GM19438 (cell line): ENCODE results near the gene GNB1L.

Experiments used
- ATAC-seq: cut with Tn5 transposase; IDR thresholded peaks from one replicate; pipeline ENCODE4 v1.9.1; 2021; ENCODE audit warnings: low read depth; ENCODE audit not compliant: unreplicated experiment

GNB1L gene

DNA sequence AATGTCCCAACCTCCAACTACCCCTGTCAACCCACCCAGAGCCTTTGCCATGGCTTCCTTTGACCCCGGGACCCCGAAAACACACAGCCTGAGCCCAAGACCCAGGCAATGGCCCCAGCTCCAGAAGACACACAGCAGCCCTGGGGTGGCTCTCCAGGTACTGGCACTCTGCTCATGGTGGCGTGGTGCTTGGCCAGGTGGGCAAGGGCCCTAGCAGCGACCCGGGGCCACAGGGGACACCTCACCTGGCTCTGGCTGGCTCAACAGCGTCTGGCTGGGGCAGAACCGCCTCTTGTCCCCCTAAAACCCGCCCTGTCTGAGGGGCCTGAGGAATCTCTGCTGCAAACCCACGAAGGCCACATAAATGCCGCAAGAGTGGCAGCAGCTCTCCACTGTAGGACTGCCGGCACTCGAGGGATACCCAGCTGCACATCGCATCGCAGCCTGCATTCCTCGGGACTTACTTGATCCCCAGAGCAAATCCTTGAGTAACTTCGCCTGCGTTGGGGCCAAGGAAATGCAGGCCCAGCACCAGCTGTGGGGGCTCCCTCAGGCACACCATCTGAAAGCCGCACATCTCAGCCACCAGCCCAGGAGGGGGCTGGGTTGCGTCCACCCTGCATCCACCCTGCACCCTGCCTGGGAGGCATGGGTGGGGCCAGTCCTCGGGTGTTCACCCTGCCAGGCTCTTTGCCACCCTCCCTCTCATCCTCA lies 23.1 kb upstream of the GNB1L start:
- no peak for ATAC-seq

DNA sequence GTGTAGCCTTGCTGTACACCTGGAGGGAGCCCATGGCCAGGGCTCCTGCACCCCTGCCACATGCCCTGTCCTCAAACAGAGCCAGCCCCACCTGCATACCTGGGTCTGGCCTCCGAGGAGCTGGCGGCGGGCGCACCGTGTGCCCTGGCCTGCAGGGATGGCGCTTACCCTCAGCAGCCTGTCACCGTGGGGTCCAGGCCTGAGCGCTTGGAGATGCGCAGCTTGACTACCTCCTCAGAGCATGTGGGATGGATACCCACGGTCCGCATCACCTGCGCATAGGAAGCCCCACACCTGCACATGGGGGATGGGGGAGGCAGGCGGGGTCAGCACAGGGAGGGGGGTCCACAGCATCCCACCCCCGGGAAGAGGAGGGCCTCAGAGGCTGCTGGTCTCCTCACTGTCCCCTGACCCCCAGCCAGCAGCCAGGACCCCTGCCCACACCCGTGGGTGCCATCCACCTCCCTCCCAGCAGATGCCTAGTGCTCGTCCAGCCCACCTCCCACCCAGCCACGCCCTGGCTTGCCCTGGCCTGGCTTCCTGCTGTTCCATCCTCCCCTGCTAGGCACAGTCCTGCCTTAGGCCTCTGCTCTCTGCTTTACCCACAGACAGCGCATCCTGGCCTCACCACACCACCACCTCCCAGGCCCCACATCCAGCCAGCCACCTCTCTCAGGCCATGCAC lies 22.4 kb upstream of the GNB1L start:
- ATAC-seq, result no peak

DNA sequence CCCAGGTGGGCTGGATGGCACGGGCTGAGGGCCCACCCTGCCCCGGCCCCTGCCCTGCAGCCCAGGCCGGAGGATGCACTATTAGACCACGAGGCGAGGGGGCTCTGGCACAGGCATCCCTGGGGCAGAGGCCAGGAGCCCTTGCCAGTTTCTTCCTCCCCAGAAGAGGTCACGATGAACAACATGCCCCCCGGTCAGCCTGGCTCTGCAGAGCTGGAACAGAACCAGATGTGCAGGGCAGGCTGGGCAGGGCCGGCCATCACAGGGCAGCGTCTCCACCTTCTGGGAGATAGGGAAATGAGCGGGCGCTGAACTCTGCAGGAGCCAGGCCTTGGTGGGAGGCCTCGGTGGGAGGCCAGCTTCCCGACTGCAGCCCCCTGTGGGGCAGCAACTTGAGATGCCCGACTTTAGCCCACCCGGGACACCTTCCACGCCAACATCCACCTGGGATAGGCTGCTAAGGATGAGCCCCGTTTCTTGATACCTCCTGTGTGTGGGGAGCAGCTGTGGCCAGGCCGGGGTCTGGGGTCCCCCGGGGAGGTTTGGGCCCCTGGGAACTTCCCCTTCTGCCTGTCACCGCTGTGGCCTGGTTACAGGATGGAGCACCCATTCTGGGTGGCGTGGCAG lies 21.8 kb upstream of the GNB1L start:
- no peak for ATAC-seq

DNA sequence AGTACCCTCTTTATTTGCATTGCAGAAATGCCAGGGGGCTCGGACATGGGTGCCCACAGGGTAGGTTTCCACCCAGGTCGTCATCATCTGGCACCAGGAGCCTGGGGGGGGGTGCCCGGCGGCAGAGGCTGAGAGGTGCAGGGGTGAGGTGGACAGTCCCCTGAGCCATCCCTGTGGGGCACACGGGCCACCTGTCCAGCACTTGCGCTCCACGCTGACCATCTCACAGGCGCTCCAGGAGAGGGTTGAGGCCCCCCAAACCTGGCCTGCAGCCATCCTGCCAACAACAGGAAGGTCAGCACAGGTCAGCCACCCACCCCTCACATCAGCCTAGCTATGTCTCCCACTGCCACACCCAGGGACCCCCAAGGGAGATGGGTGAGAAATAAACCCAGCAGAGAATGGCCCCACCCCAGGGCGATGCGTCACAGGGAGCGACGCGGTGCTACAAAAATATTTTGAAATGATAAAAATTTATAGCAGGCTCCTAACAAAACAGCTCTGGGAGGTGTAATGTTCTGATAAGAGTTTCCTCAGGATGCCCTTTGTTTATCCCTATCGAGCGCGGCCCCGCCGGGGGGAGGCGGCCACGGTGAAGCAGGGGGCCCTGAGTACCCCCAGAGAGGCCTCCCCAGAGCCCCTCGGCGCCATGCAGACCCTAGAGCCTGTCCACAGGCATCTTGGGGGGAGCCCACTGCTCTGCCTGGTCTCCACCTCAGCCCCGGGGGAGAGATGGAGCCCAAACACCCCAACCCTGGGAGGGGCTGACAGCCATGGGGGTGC lies 21.0 kb upstream of the GNB1L start:
- no peak for ATAC-seq

DNA sequence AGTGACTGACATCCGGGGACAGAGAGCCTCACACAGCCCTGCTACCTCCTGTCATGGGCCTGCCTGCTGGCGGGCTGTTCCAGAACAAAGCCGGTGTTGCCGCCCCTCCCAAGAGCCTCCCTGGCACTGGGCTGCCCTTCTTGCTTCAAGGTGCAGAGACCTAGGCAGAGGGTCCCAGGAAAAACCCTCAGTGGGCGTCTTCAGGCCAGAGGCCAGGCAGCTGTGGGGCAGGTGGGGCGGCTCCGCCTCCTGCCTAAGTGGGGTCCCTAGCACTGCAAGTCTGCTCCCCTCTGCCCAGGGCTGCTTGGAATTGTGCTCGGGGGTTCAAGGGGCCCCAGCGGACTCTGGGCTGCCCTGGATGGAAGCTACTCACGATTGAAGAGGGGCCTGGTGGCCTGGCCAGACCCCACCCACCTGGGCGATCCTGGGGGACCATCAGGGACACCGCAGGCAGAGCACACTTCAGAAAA lies 20.4 kb upstream of the GNB1L start:
- no peak for ATAC-seq

DNA sequence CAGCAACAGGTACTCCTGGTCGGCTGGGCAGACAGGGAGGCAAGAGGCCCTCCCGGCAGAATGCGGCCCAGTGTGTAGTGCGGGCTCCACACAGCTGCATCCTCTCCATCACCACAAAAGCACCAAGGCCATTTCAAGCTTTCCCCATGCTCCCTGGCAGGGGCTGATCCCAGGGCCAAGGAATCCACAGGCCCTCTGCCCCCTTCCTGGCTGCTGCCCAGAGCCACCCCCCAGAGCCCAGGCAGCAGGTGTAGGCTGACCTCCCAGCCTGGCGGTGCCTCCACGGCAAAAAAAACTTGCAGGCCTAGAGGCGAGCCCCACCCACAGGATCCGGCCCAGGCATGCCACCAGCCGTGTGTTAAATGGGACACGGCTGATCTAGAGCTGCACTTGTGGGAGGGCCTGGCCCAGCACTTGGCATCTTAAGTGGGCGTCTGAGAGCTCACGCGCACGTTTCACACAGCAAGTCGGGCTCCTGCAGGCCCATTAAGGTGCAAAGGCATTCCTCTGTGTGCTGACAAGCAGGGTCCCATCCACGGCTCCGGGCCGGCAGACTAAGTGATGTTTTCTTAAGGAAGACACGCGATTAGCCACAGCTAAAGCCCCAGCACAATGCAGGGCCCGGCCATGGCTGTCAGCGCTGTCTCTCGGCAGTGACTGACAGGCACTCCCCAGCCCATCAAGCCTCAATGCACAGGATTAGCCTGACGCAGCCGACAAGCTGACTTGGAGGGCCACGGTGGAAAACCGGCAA lies 19.8 kb upstream of the GNB1L start:
- no peak for ATAC-seq

DNA sequence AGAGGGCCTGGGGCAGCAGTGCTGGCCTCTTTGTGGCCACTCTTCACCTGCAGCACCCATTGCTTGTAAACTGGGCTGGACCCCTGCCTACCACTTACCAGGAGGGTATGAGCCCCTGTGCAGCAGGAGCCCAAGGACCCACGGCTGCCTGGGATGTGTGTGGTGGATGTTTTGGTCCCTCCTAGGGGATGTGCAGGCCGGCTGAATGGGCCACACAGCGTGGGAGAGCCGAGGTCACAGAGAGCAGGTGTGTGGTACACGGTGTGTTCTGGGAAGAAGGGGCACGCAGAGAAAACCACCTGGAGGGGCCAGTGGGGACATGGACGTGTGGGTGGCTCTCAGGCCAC lies 19.3 kb upstream of the GNB1L start:
- ATAC-seq, result no peak

DNA sequence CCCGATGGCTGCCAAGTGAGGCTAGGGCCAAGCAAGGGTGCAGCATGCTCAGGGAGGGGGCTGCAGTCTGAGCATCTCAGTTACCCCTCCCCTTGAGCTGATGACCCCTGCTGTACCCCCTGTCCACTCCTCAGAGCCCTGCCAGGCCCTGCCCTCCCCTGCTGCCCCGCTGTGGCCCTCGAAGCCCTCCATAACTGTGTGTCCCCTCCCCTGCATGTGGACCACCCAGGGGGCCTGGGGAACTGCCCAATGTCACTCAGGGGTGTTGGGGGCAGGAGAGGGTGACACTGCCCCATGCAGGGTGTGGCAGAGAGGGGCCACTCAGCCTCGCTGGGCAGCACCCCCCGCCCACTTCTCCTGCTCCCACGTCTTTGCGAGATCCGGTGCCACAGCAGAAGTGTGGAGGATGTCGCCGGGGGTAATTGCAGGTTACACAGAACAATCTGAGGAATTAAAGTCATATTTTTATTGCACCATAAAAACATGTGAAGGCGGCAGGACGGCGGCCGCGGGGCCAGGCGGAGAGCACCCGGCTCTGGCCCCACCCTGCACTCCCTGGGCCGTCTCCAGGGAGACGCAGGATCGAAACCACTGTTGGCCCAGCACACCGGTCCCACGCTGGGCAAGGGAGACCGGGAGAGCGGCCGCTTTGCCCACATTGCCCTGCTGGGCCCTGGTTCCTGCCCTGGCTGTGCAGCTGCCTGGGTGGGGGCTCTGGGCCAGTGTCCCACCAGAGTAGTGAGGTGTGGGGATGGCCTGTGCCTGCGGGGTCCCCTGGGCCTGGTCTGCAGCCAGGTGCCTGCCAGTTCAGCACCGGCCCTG lies 18.7 kb upstream of the GNB1L start:
- no peak for ATAC-seq

DNA sequence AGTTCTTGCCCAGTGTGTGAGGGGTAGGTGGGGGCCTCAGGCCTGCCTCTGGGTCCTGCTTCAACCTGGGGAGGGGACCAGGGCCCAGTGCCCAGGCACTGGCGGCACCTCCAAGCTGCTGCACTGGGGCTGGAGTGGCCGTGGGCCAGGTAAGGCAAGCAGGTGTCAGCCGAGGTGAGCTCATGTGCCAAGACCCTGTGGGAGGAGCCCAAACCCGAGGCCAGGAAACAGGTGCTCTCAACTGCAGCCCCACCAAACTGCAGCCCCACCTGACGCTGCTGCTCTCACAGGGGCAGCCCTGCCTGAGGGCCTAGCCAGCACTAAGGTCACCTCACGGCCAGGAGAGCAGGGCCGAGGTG lies 18.1 kb upstream of the GNB1L start:
- ATAC-seq, result no peak

DNA sequence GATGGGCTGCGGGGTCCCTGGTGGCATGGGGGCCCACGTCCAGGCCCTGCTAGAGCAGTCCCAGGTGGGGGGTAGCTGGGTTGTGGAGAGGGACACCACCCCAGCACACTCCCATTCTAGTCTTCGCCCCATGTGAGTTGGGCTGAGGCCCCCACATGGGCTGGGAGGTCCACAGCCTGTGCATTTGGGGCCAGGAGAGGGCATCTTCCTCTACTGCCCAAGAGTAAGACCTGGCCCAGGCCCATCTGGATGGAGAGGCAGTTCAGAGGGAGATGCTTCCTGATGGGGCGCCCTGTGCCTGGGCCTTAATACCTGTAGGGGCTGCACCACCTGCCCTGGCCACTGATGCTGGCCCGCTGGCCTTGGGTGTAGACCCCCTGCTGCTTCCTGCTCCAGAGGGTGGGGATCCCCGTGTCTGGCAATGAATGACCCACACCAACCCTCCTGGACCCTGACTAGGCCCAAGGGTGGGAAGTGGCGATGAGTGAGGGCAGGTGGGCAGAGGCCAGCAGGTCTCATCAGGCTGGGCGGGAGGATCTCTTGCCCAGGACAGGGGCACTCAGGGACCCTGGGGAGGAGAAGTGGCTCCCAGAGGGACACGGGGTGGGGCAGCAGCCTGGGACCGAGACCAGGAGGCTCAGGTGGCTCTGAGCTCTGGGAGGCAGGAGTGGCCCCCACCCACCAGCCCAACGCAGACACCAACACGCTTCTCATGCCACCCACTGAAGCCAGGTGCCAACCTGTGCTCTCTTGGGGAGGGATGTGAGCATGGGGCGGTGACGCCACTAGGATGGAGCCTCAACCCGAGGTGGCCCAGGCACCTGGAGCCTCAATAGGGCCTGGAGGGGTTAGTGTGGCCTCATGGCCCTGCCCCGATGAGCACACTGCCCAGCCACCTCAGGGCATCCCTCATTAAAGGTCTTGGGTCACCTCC lies 17.4 kb upstream of the GNB1L start:
- ATAC-seq, result no peak

DNA sequence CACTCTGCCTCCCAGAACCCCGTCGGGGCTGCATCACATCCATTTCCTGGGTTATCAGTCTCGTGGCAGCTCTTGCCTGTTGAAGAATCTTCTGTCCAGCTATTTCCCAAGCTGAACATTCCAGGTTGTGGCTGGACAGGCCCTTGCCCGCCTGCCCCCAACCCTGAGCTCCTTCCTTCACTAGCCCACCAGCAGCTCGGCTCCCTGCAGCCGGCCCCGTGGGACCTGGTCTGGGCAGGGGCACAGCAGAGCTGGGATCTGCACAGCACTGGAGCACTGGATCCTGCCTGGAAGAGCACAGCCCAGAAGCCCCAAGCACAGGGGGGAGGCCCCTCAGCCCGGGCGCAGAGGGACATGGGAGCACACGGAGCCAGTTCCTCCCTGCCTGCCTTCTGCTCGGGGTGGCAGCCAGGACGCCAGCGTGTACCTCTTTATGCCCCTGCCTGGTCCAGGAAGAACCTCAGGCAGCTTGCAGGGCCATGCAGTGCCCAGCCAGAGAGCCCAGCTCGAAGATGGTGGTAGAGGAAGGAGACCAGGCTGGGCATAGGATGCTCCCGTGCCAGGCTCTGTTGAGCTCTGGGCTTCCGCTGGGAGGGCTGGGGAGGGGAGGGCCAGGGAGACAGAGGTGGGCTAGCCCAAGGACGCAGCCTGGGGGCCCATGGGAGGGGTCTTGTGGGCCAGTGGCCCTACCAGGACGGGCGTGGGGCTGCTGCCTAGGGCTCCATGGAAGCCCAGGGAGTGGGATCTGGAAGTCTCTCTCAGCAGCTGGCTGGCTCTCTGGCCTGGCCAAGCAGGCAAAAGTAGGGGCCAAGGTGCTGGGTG lies 16.6 kb upstream of the GNB1L start:
- no peak for ATAC-seq

DNA sequence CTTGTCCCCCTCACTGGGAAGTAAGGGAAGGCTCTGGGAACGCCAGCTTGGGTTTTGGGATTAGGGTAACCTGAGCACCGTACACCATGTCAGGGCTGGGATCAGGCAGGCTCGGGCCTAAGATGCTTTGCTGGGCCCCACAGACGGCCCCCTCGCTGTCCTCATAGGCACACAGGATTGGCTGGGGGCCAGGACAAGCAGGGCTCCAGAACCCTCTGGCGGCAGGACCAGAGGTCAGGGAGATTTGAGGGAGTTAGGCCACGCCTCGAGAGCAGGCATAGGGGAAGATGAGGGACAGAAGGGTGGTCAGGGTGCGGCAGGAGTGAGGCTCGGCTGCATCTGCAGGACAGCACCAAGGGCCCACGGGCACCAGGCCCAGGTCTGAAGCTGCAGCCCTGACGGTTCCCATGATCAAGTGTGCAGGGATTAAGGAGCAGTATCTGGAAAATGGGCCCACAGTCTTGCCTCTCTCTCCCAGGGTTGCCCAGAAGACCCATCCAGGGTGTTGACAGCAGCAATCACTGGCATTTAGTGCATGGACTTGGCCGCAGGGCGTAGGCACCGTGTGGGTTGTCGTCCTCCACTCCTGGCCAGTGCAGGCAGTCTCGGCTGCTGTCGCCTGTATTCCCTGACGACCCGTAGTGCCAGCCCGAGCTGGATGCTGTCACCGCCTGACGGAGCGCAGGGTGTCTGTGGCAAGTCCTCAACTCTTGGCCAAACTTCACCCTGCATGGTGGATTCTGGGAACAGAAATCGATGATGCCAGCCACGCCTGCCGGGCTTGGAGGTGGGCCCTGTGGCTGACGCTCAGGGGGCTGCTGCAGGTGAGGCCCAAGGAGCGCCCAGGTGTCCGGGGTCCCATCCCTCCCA lies 15.7 kb upstream of the GNB1L start:
- ATAC-seq, result no peak

DNA sequence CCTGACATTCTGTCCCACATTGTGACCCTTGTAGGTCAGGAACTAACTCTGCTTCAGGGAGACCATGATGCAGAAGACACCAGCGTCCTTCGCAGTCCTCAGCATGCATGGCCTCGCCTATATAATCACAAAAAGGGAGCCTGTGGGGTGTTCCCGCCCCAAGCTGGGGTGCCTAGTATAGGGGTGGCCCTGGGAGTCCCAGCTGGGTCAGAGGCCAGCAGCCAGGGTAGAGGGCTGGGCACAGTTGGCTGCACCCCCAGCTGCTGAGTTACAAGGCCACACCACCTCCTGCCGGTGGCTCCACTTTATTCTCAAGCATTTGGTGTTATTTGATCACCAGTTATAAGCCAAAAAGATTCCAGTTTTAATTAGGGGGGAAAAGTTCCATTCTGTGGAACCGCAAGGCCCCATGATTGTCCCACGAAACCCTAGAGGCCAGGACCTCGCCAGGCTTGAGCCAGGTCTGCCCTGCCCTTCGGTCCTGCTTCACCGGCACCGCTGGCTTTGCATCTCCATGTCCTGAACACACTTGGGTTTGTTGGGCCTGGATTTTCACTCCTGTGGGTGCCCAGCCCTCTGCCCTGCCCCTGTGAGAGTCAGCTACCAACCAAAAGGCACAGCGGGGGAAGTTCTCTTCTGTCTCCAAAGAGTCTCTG lies 15.0 kb upstream of the GNB1L start:
- no peak for ATAC-seq

DNA sequence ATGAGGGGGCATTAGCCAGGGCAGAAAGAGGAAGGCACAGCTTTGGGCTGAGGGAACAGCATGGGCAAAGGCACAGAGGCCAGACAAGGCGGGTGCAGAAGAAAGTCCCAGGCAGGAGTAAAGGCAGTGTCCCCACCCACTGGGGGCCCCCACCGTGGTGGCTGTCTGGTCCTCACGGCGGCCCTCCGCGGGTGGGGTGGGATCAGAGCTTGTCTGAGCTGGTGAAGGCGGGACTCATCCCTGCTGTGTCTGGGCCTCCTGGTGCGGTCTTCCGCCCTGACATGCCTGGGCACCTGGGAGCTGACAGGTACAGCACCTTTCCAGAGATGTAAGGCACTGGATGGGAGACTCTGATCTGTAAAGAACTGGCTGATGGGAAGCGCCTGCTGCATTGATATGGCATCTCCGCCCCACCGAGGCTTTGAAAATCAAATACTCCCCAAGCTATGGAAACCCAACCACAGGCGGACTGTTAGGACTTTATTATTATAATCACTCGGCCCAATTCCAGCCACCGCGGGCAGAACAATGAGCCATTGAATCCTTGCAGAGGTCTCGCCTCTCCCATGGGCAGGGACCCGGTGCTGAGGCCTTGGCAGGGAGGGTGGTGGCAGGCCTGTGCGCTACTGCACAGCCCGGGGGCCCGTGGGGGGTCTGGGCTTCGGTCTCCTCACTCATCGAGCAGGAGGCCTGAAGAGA lies 14.2 kb upstream of the GNB1L start:
- no peak for ATAC-seq

DNA sequence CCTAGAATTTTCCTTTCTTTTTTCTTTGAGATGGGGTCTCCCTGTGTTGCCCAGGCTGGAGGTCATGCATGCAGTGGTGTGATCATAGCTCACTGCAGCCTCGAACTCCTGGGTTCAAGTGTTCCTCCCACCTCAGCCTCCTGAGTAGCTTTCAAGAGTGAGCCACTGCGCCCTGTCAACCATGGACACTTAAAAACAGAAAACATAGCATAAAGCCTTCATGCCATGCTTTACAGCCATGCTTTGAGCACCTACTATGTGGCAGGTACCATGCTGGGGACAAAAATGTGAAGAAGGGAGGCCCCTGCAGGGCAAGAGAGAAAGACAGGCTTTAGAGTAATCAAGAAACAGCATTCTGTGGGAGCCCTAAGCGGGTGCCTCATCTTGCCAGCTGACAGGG lies 13.7 kb upstream of the GNB1L start:
- no peak for ATAC-seq

DNA sequence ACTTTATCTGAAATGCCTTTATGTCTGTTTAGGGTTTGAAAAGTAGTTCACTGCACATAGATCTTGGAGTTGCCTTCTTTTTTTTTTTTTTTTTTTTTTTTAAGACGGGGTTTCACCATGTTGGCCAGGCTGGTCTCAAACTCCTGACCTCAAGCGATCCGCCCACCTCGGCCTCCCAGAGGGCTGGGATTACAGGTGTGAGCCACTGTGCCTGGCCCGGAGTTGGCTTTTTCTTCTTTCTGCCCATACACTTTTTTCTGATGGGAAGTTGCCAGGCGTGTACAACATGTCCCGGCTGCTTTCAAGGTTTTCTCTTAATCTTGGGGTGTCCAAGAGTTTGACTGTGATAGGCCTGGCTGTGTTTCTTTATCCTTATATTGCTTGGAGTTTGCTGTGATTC lies 12.9 kb upstream of the GNB1L start:
- ATAC-seq, result no peak
